OCI-LY1 (cell line): ENCODE results near the gene FBXO47.

Experiments used
- EZH2 ChIP-seq: fragments of 200-600 bp; sonication (generic), shearing (Covaris generic); IDR thresholded peaks from 2 replicates; pipeline ENCODE4 v1.8.0; 2017; ENCODE audit warnings: borderline replicate concordance, mixed run types, mild to moderate bottlenecking, antibody characterized with exemption, low read length, moderate library complexity, mixed read lengths
- TF ChIP-seq, protein P1 (sequence below): fragments of 200-600 bp; sonication (generic), shearing (Covaris generic); IDR thresholded peaks from 2 replicates; pipeline ENCODE4 v1.5.1; 2017; ENCODE audit warnings: mild to moderate bottlenecking, antibody characterized with exemption, low read length, moderate library complexity, mixed read lengths

DNA sequence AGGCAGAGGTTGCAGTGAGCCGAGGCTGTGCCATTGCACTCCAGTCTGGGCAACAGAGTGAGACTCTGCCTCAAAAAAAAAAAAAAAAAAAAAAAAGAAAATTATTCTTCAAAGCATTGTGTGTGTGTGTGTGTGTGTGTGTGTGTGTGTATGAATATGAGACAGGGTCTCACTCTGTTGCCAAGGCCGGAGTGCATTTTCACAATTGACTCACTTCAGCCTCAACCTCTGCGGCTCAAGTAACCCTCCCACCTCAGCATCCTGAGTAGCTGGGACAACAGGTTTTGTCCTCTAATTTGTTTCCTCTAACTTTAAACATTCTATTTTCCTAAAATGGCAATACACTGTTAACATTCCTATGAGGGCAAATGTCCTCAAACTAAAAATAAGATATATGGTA, 7.7 kb downstream of the FBXO47 start:
- TF ChIP-seq EZH2 = no peak
- TF ChIP-seq, protein P1, sequence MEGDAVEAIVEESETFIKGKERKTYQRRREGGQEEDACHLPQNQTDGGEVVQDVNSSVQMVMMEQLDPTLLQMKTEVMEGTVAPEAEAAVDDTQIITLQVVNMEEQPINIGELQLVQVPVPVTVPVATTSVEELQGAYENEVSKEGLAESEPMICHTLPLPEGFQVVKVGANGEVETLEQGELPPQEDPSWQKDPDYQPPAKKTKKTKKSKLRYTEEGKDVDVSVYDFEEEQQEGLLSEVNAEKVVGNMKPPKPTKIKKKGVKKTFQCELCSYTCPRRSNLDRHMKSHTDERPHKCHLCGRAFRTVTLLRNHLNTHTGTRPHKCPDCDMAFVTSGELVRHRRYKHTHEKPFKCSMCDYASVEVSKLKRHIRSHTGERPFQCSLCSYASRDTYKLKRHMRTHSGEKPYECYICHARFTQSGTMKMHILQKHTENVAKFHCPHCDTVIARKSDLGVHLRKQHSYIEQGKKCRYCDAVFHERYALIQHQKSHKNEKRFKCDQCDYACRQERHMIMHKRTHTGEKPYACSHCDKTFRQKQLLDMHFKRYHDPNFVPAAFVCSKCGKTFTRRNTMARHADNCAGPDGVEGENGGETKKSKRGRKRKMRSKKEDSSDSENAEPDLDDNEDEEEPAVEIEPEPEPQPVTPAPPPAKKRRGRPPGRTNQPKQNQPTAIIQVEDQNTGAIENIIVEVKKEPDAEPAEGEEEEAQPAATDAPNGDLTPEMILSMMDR = no peak
